HG03575 (cell line): ENCODE results near the gene RFLNA.

Experiments
- ATAC-seq: cut with Tn5 transposase; IDR thresholded peaks from one replicate; pipeline ENCODE4 v1.9.1; 2021; ENCODE audit not compliant: unreplicated experiment, insufficient number of reproducible peaks, low FRiP score; ENCODE audit errors: extremely low read depth

The RFLNA gene

DNA sequence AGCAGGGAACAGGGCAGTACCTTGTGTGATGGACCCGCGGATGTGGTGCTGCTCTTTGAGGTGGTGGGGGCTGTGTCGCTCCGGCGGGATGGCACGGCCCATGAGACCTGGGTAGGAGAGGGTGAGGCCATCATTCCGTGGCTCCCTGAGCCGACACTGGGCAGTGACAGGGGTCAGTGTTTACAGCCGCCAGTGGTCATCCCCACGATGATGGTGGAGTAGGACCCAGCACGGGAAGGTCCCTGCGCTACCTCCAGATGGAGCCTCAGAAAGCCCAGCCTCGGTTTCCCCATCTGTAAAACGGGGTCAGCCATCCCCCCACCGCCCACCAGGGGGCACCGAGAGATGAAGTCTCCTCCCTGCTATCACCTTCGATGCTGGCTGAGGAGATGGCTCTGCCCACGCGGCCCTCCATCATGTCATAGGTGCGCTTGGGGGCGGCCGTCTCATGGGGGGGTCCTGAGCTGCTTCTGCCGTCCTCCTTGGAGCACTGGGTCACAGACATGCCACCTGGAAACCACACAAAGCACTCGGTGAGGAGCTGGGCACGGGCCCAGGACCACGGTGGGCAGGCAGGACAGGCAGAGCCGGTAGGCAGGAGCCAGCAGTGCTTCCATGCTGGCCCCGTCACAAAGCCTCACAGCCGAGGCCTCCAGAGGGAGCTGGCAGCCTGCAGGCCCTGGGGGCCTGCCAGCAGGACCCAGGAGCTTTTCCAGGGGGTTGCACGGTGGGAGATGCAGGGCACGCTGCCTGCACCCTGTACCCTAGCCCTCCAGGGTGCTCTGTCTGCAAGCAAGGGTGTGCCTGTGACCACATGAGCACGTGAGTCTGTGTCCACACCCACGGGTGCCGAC is 53.1 kb downstream of the RFLNA start:
- ATAC-seq = no peak

DNA sequence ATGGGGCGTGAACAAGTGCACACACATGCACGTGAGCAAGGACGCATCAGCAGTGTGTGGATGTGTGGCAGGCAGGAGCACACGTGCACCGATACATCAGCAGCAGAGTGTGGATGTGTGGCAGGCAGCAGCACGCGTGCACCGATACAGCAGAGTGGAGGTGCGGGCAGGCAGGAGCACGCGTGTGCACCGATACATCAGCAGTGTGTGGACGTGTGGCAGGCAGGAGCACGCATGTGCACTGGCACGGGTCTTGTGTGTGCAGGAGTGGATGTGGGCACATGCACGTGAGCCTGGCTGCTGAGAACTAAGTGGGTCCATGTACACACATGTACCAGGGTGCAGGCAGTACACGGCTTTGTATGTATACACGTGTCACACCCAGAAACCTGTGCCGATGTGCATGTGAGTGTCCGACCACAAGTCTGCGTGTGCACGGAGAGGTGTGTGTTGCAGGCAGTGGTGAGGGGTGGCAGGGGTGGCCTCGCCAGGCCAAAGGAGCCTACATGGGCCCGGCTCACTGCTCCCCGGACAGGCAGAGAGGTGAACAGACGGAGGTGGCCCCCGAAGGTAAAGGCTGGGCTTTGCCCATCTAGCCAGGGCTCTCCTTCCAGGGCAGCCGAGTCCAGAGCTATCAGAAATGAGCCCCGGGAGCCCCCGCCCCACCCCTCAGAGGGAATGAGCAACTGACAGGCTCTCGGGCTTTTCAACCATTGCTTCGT is 53.9 kb downstream of the RFLNA start:
- ATAC-seq = no peak

DNA sequence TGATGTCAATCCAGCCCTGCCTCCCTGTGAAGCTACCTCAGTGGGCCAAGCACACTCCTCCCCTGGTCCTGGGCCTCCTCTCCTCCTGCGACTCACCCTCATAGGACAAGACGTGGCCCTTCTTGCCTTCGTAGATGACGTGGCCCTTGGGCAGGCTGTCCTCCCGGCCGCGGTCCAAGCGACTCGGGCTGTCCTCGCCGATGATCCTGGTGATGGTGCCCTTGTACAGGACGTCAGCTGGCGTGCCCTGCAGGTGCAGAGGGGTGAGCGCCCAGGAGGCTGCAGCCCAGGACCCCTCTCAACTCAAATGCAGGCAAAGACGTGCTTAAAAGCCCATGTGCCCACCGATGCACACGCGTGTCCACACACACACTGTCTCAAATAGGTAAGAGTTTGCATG is 55.6 kb downstream of the RFLNA start:
- ATAC-seq = no peak

DNA sequence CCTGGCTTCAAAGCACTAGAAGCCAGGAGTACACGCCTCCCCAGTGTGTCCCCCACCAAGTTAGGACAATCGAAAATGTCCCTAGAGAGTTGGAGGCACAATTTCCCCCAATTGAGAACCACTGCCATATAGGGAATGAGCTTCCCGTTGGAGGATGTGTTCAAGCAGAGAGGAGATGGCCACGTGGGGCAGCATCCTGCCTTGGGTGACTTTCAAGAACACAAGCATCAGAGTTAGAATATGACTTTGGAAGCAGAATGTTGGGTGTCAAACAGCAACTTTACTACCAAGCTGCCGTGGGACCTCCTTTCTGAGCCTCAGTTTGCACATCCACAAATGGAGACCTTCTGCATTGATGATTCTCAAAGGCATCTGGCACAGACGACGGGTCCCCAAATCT is 56.5 kb downstream of the RFLNA start:
- ATAC-seq = no peak

- no peak for ATAC-seq
These were observed 57.4 kb downstream of the RFLNA start for GRCh38 chr12:124352257-124352656.

GRCh38 chr12:124352839-124353238 is 57.9 kb downstream of the RFLNA start:
- ATAC-seq = no peak

- no peak for ATAC-seq
These were observed 59.5 kb downstream of the RFLNA start for GRCh38 chr12:124354400-124354799.

DNA sequence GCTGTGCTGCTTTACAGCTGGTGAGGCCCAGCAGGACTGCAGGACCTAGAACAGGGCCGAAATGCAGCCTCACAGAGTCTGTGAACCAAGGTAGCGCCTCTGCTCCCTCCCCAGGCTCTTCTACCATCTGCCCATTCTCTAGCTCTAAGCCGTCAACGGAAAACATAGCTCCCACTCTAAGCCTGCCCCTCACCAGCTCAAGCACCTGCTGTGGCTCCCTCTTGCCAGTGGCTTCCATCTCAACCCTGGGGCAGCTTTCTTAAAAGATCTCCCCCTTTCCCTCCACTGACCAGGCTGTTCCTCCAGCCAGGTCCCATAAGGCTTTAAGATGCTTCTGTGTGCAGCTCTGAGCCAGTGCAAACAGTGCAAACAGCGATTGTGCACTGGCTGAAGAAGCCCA is 61.3 kb downstream of the RFLNA start:
- no peak for ATAC-seq

DNA sequence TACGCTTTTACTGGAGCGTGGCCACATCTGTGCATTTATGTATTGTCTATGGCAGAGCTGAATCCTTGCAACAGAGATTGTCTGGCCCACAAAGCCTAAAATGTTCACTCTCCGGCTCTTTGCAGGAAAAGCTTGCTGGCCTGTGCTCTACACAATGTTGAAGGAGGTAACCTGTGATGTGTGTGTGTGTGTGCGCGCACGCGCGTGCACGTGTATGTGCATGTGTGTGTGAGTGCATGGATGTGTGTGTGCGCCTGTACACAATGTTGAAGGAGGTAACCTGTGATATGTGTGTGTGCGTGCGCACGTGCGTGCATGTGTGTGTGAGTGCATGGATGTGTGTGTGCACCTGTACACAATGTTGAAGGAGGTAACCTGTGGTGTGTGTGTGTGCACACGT is 62.7 kb downstream of the RFLNA start:
- ATAC-seq = no peak

GRCh38 chr12:124358572-124358971 is 63.7 kb downstream of the RFLNA start:
- ATAC-seq = no peak

DNA sequence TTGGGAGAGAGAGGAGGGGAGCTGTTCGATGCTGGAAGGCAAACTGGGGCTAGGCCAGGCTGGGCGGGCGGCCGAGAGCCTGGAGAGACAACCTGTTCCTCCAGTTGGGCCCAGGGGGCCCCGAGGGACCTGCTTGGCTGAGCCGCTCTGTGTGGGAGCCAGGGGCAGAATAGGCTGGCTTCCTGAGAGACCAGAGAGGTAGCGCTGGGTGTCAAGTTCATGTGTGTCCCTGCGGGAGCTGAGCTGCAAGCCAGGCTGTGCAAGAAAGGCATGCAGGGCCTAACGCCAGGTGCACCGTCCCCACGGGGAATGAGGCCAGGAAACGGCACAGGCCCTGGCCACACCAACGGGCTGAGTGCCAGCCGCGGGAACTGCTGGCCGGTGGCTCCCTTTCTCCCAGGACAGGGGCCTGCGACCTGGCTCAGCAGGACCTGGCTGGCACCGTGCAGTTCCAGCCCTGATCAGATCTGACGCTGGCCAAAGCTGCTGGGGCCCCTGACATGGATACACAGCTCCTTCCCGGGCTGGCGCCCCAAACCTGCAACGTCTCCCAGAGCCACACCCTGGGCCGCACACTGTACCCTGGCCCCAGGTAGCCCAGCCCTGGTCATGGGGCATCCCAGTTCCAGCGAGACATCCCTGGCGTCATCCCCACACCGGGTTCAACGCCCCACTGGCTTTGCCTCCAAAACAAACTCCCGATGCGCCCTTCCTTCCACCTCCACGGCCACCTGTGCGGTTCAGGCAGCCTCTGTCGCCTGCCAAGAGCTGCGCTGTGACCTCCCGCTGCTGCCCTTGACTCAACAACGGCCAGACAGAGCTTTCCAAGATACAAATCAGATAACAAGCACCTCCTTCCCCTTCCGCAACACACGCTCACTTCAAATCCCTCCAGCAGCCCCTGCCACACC is 65.0 kb downstream of the RFLNA start:
- ATAC-seq = no peak

GRCh38 chr12:124361074-124361970 is 66.4 kb downstream of the RFLNA start:
- no peak for ATAC-seq

GRCh38 chr12:124361996-124362395 is 67.1 kb downstream of the RFLNA start:
- no peak for ATAC-seq

GRCh38 chr12:124363353-124363965 is 68.6 kb downstream of the RFLNA start:
- no peak for ATAC-seq

DNA sequence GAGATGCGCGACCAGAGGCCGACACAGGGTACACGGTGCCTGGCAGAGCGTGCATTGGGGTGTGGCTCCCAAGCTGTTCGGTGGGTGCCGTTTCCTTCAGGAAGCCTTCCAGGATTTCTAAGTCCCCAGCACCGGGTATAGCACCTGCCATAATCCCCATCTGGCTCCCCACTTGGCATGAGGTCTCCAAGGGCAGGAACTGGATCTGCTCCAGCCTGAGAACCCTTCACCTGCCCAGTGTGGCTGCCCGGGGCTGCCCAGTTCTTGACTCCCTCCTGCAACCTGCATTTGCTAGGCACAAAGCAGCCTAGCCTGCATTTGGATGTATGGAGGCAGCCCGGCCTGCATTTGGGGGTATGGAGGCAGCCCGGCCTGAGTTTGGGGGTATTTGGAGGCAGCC is 69.7 kb downstream of the RFLNA start:
- ATAC-seq = no peak
